ENCODE results near the gene NCBP3.
"Not testable (repeated sequence)": the region's sequence is repeated elsewhere in the genome, so short reads cannot be mapped to it uniquely, and the experiment has no call there.

NCBP3 gene

GRCh38 chr17:3851461-3852100 lies 5.5 kb upstream of the NCBP3 start:
- DNase-seq (ENCODE audit: low read depth, low spot score): no peak
- no peak overlapping the region for H3K27ac ChIP-seq

DNA sequence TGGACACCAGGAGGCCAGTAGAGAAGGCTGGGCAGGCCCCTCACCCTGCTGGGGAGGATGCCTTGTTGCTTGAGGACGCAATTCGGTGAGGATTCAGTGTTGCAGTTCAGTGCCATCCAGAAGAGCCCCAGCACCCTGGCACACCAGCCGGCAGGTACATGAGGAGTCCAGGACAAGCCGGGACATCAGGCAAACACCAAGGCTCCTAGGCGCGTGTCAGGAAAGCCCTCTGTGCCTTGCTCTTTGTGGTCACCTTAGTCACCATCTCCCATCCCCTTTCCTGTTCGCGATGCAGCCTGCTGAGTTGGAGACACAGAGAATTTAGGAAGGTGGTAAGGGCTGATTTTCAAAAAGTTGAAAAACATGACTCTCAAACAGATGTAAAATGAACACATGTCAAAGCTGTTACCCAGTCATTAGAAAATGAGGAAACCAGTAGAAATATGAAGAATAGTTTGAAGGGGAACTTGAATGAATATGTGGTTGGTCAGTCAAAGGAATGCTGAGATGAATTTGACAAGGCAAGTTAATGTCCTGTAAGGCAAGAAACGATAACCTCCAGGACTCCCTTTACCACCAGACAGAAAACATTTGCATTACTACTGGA lies 2.3 kb upstream of the NCBP3 start:
- no peak for DNase-seq (ENCODE audit: low read depth, low spot score)
- no peak overlapping the region for H3K27ac ChIP-seq

DNA sequence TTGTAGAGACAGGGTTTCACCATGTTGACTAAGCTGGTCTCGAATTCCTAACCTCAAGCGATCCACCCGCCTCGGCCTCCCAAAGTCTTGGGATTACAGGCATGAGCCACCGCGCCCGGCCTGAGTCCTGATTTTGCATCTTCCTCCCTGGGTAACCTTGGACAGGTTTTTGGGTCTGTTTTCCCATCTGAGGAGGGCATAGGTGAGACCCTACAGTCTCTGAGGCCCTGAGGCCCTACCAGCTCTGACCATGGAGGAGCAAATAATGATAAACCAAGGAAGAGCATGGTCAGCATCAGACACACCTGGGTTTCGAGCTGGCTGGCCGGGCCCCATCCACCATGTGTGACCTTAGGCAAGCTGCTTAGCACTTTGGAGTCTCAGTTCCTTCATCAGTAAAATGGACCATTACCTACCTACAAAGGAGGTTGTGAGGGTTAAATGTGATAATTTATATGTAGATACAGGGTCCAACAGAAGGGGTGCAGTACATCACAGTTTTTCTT lies 1.2 kb upstream of the NCBP3 start:
- no peak for DNase-seq (ENCODE audit: low read depth, low spot score)
- no peak overlapping the region for H3K27ac ChIP-seq

- no peak for DNase-seq (ENCODE audit: low read depth, low spot score)
- no peak overlapping the region for H3K27ac ChIP-seq
Measured at GRCh38 chr17:3846437-3847164, 555 bp upstream of the NCBP3 start.

DNA sequence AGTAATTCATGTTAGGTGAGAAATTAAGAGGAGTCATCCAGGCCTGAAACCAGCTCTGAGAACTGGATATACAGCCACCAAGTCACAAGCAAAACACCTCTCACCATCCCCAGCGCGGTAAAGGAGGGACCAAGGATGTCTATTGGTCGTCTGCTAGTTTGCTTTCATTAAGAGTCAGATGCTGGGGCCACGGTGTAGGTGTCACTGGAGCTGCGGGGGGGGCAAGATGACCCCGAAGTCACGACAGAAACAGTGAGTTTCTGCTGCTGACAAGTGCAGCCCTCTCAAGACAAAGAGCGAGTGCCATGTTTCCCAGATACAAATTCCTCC lies 790 bp downstream of the NCBP3 start:
- no peak for DNase-seq (ENCODE audit: low read depth, low spot score)
- peak overlapping the region; percentile 60 for H3K27ac ChIP-seq

DNA sequence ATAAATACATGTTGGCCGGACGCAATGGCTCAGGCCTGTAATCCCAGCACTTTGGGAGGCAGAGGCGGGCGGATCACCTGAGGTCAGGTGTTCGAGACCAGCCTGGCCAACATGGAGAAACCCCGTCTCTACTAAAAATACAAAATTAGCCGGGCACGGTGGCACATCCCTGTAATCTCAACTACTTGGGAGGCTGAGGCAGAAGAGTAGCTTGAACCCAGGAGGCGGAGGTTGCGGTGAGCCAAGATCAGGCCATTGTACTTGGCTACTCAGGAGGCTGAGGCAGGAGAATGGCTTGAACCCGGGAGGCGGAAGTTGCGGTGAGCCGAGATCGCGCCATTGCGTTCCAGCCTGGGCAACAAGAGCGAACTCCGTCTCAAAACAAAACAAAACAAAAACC lies 1.5 kb downstream of the NCBP3 start:
- DNase-seq (ENCODE audit: low read depth, low spot score); H3K27ac ChIP-seq: not testable (repeated sequence)

DNA sequence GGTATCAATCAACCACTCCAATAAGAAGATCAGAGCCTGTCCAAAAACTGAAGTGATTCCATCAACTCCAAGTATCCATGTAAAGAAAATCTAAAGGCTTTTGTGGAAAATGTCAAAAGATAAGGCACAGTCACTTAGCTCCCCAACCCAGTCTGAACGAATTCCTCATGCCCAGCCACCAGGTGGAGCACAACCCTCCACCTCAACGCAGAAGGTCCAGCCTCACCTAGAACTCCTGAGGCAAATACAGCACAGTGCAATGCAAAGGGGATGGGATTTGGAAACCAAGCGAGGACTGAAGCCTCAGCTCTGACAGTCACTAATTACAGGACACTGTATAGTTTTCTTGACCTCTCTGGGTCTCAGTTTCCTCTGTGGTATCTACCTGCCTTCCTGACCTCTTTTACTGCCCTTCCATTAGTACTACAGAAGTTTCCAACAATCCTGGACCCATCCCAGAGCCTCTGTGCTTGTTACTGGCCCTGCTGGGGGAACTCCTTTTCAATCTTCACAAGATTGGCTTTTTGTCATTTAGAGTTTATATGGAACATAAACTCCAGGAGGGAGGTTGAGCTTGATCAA lies 2.0 kb downstream of the NCBP3 start:
- DNase-seq (ENCODE audit: low read depth, low spot score): no peak
- H3K27ac ChIP-seq: no peak overlapping the region

DNA sequence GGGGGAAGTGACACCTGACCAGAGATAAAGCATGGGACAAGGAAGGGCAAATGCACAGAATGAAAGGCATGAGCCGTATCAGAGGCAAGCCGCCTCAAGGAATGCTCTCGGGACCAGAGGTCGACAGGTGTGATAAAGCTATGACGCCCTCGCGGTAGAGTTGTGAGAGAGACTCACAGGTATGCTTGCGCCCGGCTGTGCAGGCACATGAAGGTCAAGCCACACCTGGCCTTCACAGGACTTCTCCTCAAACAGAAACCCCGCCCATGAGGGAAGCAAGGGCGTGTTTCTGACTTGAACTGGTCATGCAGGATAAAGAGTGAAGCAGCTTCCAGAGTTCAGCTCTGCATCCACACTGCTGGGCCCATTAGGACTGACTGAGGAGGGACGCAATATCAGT lies 7.8 kb downstream of the NCBP3 start:
- H3K27ac ChIP-seq: no peak overlapping the region
- DNase-seq (ENCODE audit: low read depth, low spot score): no peak

DNA sequence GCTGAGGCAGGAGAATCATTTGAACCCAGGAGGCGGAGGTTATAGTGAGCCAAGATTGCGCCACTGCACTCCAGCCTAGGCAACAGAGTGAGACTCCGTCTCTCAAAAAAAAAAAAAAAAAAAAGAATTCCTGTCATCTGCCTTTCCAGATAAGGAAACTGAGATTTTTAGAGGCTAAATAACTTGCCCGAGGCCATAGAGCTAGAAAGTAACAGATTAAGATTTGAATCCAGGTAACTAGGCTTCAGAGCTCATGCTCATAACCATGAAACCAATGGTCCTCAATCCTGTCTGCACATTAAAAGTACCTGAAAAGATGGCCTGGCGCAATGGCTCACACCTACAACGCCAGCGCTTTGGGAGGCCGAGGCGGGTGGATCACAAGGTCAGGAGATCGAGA lies 9.5 kb downstream of the NCBP3 start:
- DNase-seq (ENCODE audit: low read depth, low spot score): no peak
- no peak overlapping the region for H3K27ac ChIP-seq

DNA sequence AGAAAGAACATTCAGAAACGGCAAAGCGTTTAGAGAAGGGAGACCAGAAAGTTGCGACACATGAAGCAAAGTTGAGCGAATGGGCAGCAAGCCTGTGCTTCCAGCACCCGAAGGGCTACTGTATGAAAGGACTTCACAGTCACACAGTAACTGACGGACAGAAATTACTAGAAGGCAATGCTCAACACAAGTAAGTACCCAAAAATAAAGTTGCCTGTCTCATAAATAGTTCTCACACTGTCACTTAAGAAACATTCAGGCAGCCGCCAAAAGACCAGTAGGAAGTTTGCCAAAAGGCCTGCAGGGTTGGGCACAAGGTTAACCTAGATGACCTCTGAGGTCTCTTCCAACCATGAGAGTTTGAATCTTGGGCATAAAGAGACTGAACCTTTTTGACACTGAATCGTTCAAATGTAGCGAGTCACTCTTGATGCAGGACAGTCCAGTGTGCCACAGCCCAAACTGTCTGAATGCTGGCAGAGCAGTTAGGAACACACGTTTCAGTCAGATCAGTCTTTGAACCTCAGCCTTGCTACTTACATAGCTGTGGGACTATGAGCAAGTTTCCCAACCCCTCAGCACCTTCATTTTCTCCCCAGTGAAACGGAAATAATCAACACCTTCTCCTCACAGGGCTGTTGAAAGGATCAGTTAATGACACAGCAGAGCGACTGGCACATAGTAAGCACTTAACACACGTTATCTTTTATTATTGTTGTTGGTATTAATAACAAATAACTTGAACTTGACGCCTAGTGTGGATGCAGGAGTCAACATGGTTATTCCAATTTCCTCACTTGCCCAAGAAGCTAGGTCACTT lies 10.4 kb downstream of the NCBP3 start:
- no peak overlapping the region for H3K27ac ChIP-seq

GRCh38 chr17:3834811-3835210 lies 11.2 kb downstream of the NCBP3 start:
- no peak for DNase-seq (ENCODE audit: low read depth, low spot score)
- H3K27ac ChIP-seq: no peak overlapping the region

More for the DNA sequence above, 10.4 kb downstream of the NCBP3 start:
- no peak for DNase-seq (ENCODE audit: low read depth, low spot score)

- no peak for DNase-seq (ENCODE audit: low read depth, low spot score)
- H3K27ac ChIP-seq: no peak overlapping the region
Measured at GRCh38 chr17:3828852-3829232, 17.2 kb downstream of the NCBP3 start.

GRCh38 chr17:3828151-3828851 lies 17.7 kb downstream of the NCBP3 start:
- no peak for DNase-seq (ENCODE audit: low read depth, low spot score)
- H3K27ac ChIP-seq: no peak overlapping the region

DNA sequence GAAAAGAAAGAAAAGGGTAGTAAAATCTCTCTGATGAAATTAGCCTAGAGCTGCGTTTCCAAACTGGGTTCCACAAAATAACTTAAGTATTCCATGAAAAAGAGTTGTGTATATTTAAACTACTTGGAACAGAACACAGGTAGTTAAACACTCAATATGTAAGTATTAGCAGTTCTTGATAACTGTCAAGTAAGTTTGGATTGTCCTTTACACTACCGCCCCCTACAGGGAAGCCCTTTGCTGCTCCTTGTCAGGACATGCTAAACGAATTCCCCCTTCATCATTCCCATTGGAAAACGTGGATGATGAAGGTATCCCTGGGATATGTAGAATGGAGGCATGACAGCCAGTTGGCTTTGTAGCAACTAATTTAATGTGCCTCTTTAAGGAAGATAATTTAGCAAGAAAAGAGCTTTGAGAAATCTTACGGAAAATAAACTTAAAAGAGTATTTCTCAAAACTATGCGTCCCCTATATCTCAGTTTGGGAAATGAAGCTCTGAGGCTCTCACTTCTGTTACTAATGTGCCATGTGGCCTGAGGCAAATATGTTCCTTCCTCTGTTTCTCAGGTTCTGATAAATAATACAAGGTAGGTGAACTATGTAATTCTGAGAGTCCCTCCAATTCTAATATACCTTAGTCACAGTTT lies 18.8 kb downstream of the NCBP3 start:
- DNase-seq (ENCODE audit: low read depth, low spot score): no peak
- H3K27ac ChIP-seq: no peak overlapping the region

- no peak for DNase-seq (ENCODE audit: low read depth, low spot score)
- H3K27ac ChIP-seq: no peak overlapping the region
Measured at GRCh38 chr17:3826191-3826590, 19.9 kb downstream of the NCBP3 start.

DNA sequence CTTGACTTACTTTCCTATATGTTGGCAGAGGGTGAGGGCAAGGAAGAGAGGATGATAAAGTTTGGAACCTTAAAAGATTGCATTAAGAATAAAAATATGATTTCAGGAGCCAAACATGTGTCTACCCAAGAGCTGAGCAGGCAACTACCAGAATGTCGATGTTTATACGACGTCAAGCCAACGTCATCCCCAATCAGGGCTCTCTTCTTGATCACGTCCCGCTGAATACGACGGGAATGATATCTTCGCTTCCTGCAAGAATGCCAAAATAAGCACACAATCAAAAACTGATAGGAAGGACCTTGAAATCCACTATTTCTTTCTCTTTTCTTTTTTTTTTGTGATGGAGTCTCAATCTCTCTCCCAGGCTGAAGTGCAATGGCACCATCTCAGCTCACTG lies 24.9 kb downstream of the NCBP3 start:
- H3K27ac ChIP-seq: no peak overlapping the region
- DNase-seq (ENCODE audit: low read depth, low spot score): no peak

GRCh38 chr17:3818786-3819185 lies 27.3 kb downstream of the NCBP3 start:
- no peak for DNase-seq (ENCODE audit: low read depth, low spot score)
- H3K27ac ChIP-seq: no peak overlapping the region

DNA sequence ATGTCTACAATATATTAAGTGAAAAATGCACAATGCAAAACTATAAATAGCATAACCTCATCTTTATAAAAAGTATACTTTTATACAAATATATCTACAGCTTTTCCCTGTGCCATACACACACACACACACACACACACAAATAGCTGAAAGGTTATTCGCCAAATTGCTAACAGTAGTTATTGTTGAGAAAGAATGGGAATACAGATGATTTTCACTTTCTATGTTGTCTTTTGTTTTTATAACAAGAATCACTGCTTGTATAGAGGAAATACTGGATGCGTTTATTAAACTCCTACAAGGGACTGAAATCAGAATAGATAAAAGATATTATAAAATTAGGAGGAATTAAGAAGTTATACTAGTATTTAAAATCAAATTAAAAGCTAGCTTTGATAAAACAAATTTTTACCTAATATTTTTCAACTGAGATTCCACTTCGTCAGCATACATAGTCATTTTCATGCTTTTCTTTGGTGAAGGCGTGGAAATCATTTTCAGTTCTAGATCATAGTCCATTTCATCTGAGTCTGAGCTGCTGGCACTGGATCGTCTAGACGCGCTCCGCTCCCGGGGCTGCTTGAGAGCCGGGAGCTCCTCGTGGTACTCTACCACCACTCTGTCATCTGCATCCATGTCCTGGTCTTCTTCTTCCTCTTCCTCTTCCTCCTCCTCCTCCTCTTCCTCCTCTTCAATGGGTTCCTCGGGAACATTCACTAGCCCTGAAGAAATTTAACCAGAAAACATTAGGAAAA lies 28.0 kb downstream of the NCBP3 start:
- no peak for DNase-seq (ENCODE audit: low read depth, low spot score)
- no peak overlapping the region for H3K27ac ChIP-seq

DNA sequence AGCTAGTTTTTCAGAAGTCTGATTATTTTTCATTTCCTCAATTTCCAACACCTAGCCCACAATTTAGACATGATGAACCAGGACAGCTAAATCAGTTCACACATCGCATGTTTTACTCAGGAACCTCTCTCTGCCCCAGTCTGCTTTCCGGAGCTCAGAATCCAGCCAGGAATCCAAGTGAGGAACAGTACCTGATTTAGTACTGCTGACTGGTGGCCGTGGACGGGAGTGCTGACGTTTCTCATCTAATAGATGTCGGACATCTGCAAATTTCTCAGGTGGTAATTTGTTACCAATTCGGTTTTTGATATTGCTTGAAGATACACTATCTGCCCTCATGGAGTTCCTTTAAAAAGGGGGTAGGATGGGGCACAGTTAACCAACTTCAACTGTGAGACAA lies 30.1 kb downstream of the NCBP3 start:
- DNase-seq (ENCODE audit: low read depth, low spot score): no peak
- no peak overlapping the region for H3K27ac ChIP-seq

Measured in epithelial cell of prostate (primary cell).